HG03066 (cell line): ENCODE measurements around the gene STARD3.
"Not testable (repeated sequence)": the region's sequence is repeated elsewhere in the genome, so short reads cannot be mapped to it uniquely, and the experiment has no call there.

Experiments
- ATAC-seq: cut with Tn5 transposase; IDR thresholded peaks from one replicate; pipeline ENCODE4 v1.9.1; 2021; ENCODE audit warnings: low read depth; ENCODE audit not compliant: unreplicated experiment

The STARD3 gene

GRCh38 chr17:39706383-39706782 lies 69.4 kb downstream of the STARD3 start:
- no peak for ATAC-seq

GRCh38 chr17:39706921-39707337 lies 70.0 kb downstream of the STARD3 start:
- ATAC-seq: no peak

GRCh38 chr17:39709319-39709997 lies 72.5 kb downstream of the STARD3 start:
- no peak for ATAC-seq

GRCh38 chr17:39709998-39710964 lies 73.3 kb downstream of the STARD3 start:
- no peak for ATAC-seq

GRCh38 chr17:39711071-39711470 lies 74.1 kb downstream of the STARD3 start:
- ATAC-seq: not testable (repeated sequence)

GRCh38 chr17:39711851-39712250 lies 74.9 kb downstream of the STARD3 start:
- ATAC-seq: no peak
